Heart right ventricle (tissue), 16 donors: ENCODE measurements around the gene ACTN4. TPM values are rescaled to one million over a fixed set of nuclear protein-coding genes. Genes with fewer than 3 reads are reported as not detected.

Source experiments
- ATAC-seq, 8 donors: fragments of 200-7000 bp; cut with Tn5 transposase; one replicate each; pipeline ENCODE4 v1.9.1; 2020; ENCODE audit warnings: mild to moderate bottlenecking in 8 of 8, moderate library complexity in 8 of 8, moderate number of reproducible peaks in 1 of 8
- DNase-seq, 2 donors: peaks; one replicate each; pipeline ENCODE4 v3.0.0-alpha.2; 2020
- H3K27ac ChIP-seq, 10 donors: fragments of 200-600 bp; sonication (generic) in 2 of 10; one replicate each; pipeline versions ENCODE4 v1.5.0 to v1.8.0; 2020 to 2022; ENCODE audit warnings: mild to moderate bottlenecking in 3 of 10
- H3K27me3 ChIP-seq, 7 donors: fragments of 200-600 bp; one replicate each; pipeline ENCODE4 v1.8.0; 2021 to 2022; ENCODE audit warnings: mild to moderate bottlenecking in 2 of 7
- H3K36me3 ChIP-seq, 9 donors: fragments of 200-600 bp; sonication (generic) in 1 of 9; one replicate each; pipeline versions ENCODE4 v1.5.0 to v1.8.0; 2020 to 2022; ENCODE audit warnings: mild to moderate bottlenecking in 2 of 9
- H3K4me1 ChIP-seq, 9 donors: fragments of 200-600 bp; sonication (generic) in 1 of 9; one replicate each; pipeline versions ENCODE4 v1.5.0 to v1.8.0; 2020 to 2022; ENCODE audit warnings: mild to moderate bottlenecking in 4 of 9
- H3K4me3 ChIP-seq, 10 donors: fragments of 200-600 bp; sonication (generic) in 2 of 10; one replicate each; pipeline versions ENCODE4 v1.5.0 to v1.8.0; 2020 to 2022; ENCODE audit warnings: mild to moderate bottlenecking in 7 of 10, moderate library complexity in 2 of 10
- H3K9me3 ChIP-seq, 11 donors: fragments of 200-600 bp in 10 of 11; sonication (generic) in 2 of 11; one replicate each; pipeline versions ENCODE4 v1.5.0 to v1.8.0; 2013 to 2022; ENCODE audit warnings: mild to moderate bottlenecking in 2 of 11, control low read depth in 1 of 11, moderate library complexity in 1 of 11
- WGBS, 2 donors: extraction: QIAGEN DNeasy Blood & Tissue Kit; methylation state at CpG; one replicate each; pipeline ENCODE4 v1.1.7; 2013; ENCODE audit warnings: inconsistent platforms in 1 of 2; 5-methylcytosine and 5-hydroxymethylcytosine counted together
- intact Hi-C, 10 donors: fragments of 100-400 bp; cut with DNase I; formaldehyde crosslinking; loops; one replicate each; pipeline versions ENCODE4 v1.11.1 to v1.14.2; 2022
- polyA plus RNA-seq, 2 donors: library from polyadenylated mRNA; stranded (reverse); fragments of 200-250 nt; gene quantifications; one replicate each; pipeline ENCODE4 v1.2.3, GENCODE V29; 2013
- total RNA-seq, 10 donors: library from RNA; stranded (reverse); fragmentation: NEBNext Ultra II Directional in 3 of 10; extraction: Animal tissue kit (Norgen Biotek cat#: 25700) in 3 of 10; gene quantifications; one replicate each; pipeline versions ENCODE4 v1.2.1 to v1.2.4, GENCODE V29; 2021 to 2023
- TF ChIP-seq, protein P1 (sequence below), 9 donors: fragments of 200-600 bp; sonication (generic) in 2 of 9; IDR thresholded peaks; one replicate each; pipeline versions ENCODE4 v1.5.0 to v1.8.0; 2021 to 2022; ENCODE audit warnings: antibody characterized with exemption in 9 of 9, mild to moderate bottlenecking in 5 of 9, moderate library complexity in 1 of 9
- donor health status: Arrhythmogenic right ventricular cardiomyopathy.
- donor health status: ischemic (EF 13 %, LVEDD 7.1; RV severe dilation, severe dysfunction).
- donor health status: healthy with polysubstance abuse.
- donor health status: DM: no; HTN: yes; CAD: no.
- donor health status: DM: no; HTN: no; CAD: no.
- donor health status: ischemic (EF 25% LVEDD 6.9; RV normal size, moderate dysfunction).
- donor health status: ischemic (EF 25% LVEDD 5.7; RV mildly dilated, moderate dysfunction).
- donor health status: healthy.
- donor health status: DM: yes; HTN: yes; CAD: no.
- donor health status: Ischemic cardiomyopathy.
- donor health status: ischemic (EF 35%, LVEDD 5.7; RV mildly dilated, moderate dysfunction).
- donor health status: nonischemic (EF 11% LVEDD 7.7; RV severe dilation, severe dysfunction).
- donor health status: DM: yes; HTN: yes; CAD: no.
- donor health status: PGD.
- donor health status: ischemic (EF 29% LVEDD 5.4; RV normal size, mild dysfunction).
- donor health status: nonischemic (EF 23%, LVEDD 6.1; RV moderate dilation, normal function).

ACTN4 gene
- total and polyA plus RNA-seq, 12 donors, result 92.4 to 291 (median 149) TPM

DNA sequence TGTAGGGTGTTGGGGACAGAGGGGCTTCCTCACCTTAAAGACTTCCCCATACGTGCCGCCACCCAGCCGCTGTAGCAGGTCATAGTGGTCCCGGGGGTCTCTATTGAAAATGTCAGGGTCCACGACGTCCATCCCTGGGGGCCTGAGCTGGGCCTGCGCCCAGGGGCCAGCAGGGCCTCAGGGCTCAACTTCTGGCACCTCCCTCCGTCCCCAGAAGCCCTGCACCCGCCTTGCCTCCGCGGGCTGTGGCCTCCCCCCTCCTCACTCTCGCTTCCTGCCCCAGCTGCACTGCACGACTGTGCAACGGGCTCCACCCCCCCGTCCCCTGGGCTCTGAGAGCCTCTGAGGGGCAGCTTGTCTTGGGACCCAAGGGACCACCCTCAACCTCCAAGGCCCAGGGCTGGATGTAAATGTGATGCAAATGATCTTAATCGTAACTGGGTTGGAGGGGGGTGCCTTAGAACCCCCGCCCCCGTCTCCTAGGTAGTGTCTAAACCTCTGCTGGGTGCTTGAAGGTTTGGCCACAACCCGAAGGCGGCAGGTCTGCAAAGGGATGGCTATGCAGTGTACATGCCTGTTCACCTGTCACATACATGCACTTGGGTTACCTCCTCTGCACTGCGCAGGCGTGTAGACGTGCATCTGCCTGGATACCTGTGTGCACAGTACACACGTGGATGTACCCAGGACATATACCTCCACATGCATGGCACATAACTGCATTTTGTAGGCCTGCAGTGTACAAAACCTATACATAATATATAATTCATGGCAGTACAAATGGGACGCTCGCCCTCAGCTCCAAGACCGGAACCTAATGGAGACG lies 29.5 kb upstream of the ACTN4 start, which contains the start of gene MAP4K1:
MAP4K1 (minus strand) TSS at position 190 of the 826 bp plus-strand sequence; CDS start at position 132, 58 bp downstream.
- Histone ChIP-seq H3K27me3 (no peaks in the 10 kb centered on the region), H3K4me3 (peak within 1 kb of the TSS; percentile 26 to 98 (median 80)), H3K36me3 (peaks cover 0 to 31% (median 24%) of the 10 kb centered on the region in 9 donors), H3K4me1 (peaks cover 0 to 32% (median 24%) of the 10 kb centered on the region in 9 donors), H3K9me3 (no peaks in the 10 kb centered on the region), H3K27ac (peak within 1 kb of the TSS in 9 of 10 donors; percentile 66 to 99 (median 91))
- TF ChIP-seq, protein P1, sequence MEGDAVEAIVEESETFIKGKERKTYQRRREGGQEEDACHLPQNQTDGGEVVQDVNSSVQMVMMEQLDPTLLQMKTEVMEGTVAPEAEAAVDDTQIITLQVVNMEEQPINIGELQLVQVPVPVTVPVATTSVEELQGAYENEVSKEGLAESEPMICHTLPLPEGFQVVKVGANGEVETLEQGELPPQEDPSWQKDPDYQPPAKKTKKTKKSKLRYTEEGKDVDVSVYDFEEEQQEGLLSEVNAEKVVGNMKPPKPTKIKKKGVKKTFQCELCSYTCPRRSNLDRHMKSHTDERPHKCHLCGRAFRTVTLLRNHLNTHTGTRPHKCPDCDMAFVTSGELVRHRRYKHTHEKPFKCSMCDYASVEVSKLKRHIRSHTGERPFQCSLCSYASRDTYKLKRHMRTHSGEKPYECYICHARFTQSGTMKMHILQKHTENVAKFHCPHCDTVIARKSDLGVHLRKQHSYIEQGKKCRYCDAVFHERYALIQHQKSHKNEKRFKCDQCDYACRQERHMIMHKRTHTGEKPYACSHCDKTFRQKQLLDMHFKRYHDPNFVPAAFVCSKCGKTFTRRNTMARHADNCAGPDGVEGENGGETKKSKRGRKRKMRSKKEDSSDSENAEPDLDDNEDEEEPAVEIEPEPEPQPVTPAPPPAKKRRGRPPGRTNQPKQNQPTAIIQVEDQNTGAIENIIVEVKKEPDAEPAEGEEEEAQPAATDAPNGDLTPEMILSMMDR (IDR thresholded peaks at IDR 0.05), result no peak
- 32 to 33% methylated on average over 28 of the region's 28 CpGs for WGBS, 2 donors
- intact Hi-C loops, result loop anchor here in 3 of 10 donors (2.0 to 5.0 kb wide), 3 partner anchors 71 to 216 kb away; partner anchors contain the start of gene FAM98C (in 2 of the 3)
- peak; percentile 40 to 59 for DNase-seq
- ATAC-seq, result peak in 7 of 8 donors; percentile 1 to 37 (median 12)

- H3K4me1 ChIP-seq, result peaks cover 0 to 32% (median 24%) of the 10 kb centered on the region in 9 donors
- peaks cover 0 to 38% (median 31%) of the 10 kb centered on the region in 9 donors for H3K36me3 ChIP-seq
- TF ChIP-seq, protein P1 (IDR thresholded peaks at IDR 0.05), result no peak
- no peaks in the 10 kb centered on the region for H3K9me3 ChIP-seq
- H3K27ac ChIP-seq, result peak within 1 kb of the TSS; percentile 66 to 99 (median 92)
- H3K27me3 ChIP-seq, result no peaks in the 10 kb centered on the region
- ATAC-seq (peak; percentile 94 to 99 (median 96)), DNase-seq (peak; percentile 99)
- intact Hi-C loops, result loop anchor here in 3 of 10 donors (1.0 to 5.0 kb wide), 4 partner anchors 71 to 312 kb away; partner anchors contain the start of genes FAM98C (in 2 of the 3), MRPS12 (in 1 of the 3) and SARS2 (in 1 of the 3)
- 1% methylated on average over 64 of the region's 64 CpGs for WGBS, 2 donors
- peak within 1 kb of the TSS; percentile 69 to 98 (median 82) for H3K4me3 ChIP-seq
Observed at GRCh38 chr19:38618590-38619360, 28.7 kb upstream of the ACTN4 start, which contains the start of gene EIF3K. Gene EIF3K, plus strand, starts transcription at chr19:38619188. Its CDS starts 81 bp downstream, at chr19:38619269.

- Histone ChIP-seq H3K4me1 (peaks cover 0 to 32% (median 24%) of the 10 kb centered on the region in 9 donors), H3K36me3 (peaks cover 0 to 46% (median 39%) of the 10 kb centered on the region in 9 donors), H3K27me3 (no peaks in the 10 kb centered on the region), H3K4me3 (peak overlapping the region; percentile 69 to 98 (median 82)), H3K9me3 (no peaks in the 10 kb centered on the region), H3K27ac (peak overlapping the region; percentile 66 to 99 (median 92))
- 10 to 14% methylated on average over 21 of the region's 21 CpGs for WGBS, 2 donors
- TF ChIP-seq, protein P1 (IDR thresholded peaks at IDR 0.05), result no peak
- DNase-seq, result no peak
- intact Hi-C loops, result loop anchor here in 4 of 10 donors (1.0 to 10.0 kb wide), 5 partner anchors 72 to 311 kb away; partner anchors contain the start of genes FAM98C (in 2 of the 4), MRPS12 (in 1 of the 4), NFKBIB (in 1 of the 4) and SARS2 (in 1 of the 4)
- peak in 3 of 8 donors; percentile 1 to 5 (median 1) for ATAC-seq
Observed at GRCh38 chr19:38619361-38620174, 27.9 kb upstream of the ACTN4 start.
